ENCODE measurements around the gene SEMA4A.

DNA sequence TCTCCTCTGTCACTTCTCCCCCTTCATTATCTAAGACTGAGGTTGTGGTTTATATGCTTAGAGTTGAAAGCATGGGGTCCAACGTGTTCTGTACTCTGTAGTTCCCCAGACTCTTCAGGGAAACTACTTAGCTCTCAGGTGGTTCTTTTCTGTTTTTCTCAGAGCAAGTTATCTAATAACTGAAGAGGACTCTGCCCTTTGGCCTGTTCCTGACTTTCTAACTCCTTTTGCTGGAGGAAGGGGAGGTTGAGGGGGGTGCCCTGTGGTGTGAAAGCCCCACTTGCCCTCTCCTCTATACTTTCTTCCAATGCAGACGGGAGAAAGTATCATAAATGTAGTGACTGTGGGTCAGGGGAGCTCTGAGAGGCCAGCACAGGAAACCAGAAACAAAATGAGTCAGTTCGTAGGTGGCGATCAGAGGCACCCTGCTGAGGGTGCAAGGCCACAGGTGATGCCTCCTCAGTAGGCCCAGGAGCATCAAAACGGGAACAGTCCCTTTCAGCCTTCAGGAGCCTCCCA is 45.5 kb downstream of the SEMA4A start:
- TF ChIP-seq, protein P1, sequence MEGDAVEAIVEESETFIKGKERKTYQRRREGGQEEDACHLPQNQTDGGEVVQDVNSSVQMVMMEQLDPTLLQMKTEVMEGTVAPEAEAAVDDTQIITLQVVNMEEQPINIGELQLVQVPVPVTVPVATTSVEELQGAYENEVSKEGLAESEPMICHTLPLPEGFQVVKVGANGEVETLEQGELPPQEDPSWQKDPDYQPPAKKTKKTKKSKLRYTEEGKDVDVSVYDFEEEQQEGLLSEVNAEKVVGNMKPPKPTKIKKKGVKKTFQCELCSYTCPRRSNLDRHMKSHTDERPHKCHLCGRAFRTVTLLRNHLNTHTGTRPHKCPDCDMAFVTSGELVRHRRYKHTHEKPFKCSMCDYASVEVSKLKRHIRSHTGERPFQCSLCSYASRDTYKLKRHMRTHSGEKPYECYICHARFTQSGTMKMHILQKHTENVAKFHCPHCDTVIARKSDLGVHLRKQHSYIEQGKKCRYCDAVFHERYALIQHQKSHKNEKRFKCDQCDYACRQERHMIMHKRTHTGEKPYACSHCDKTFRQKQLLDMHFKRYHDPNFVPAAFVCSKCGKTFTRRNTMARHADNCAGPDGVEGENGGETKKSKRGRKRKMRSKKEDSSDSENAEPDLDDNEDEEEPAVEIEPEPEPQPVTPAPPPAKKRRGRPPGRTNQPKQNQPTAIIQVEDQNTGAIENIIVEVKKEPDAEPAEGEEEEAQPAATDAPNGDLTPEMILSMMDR (IDR thresholded peaks at IDR 0.05) = no peak
- TF ChIP-seq POLR2AphosphoS5 (IDR thresholded peaks at IDR 0.05) (no peak), POLR2A (IDR thresholded peaks at IDR 0.05; ENCODE audit: low read depth) (no peak)
